H1 (cell line): Measurements from ENCODE around the gene CBARP. TPM values are rescaled to one million over a fixed set of nuclear protein-coding genes. Genes with fewer than 3 reads are reported as not detected.

Experiments used
- ASH2L ChIP-seq: fragments of 200-600, 300-600 bp; sonication (generic); IDR thresholded peaks from one replicate; pipeline ENCODE4 v1.7.1; 2017; ENCODE audit warnings: low read length
- BACH1 ChIP-seq: IDR thresholded peaks from 2 replicates; pipeline ENCODE4 v1.6.1; 2012; ENCODE audit warnings: low read length, improper control_type of control experiment
- BCL11A ChIP-seq, 2 experiments: IDR thresholded peaks; one replicate each; pipeline ENCODE4 v1.6.1; 2011; ENCODE audit warnings: low read depth in 2 of 2, low read length in 2 of 2, mild to moderate bottlenecking in 2 of 2
- CBX5 ChIP-seq: fragments of 300-800, 300-1000 bp; sonication (generic); IDR thresholded peaks from 2 replicates; pipeline ENCODE4 v1.7.1; 2016; ENCODE audit warnings: antibody characterized with exemption, low read length, low read depth
- CBX8 ChIP-seq: fragments of 300-800, 300-1000 bp; sonication (generic); IDR thresholded peaks from 2 replicates; pipeline ENCODE4 v1.7.1; 2016; ENCODE audit warnings: low read depth, low read length, borderline replicate concordance
- CTBP2 ChIP-seq: IDR thresholded peaks from 2 replicates; pipeline ENCODE4 v1.7.0; 2011; ENCODE audit warnings: borderline replicate concordance, mild to moderate bottlenecking, moderate library complexity, mixed read lengths, low read length; ENCODE audit not compliant: insufficient read depth, insufficient read length
- EGR1 ChIP-seq: IDR thresholded peaks from 2 replicates; pipeline ENCODE4 v1.6.1; 2011; ENCODE audit warnings: low read depth, low read length, borderline replicate concordance
- GTF2F1 ChIP-seq: IDR thresholded peaks from 2 replicates; pipeline ENCODE4 v1.6.1; 2012; ENCODE audit warnings: low read depth, low read length, improper control_type of control experiment, borderline replicate concordance
- JUN ChIP-seq: IDR thresholded peaks from 2 replicates; pipeline ENCODE4 v1.6.1; 2011; ENCODE audit warnings: low read depth, mild to moderate bottlenecking, improper control_type of control experiment, low read length
- JUND ChIP-seq: IDR thresholded peaks from 2 replicates; pipeline ENCODE4 v1.6.1; 2011; ENCODE audit warnings: mild to moderate bottlenecking, improper control_type of control experiment, low read length
- MAFK ChIP-seq: IDR thresholded peaks from 2 replicates; pipeline ENCODE4 v1.6.1; 2012; ENCODE audit warnings: low read depth, mild to moderate bottlenecking, improper control_type of control experiment, low read length
- NANOG ChIP-seq: IDR thresholded peaks from 2 replicates; pipeline ENCODE4 v1.6.1; 2011; ENCODE audit warnings: low read length, low read depth, mild to moderate bottlenecking, inconsistent platforms; ENCODE audit not compliant: insufficient read depth, poor library complexity, severe bottlenecking
- NRF1 ChIP-seq: IDR thresholded peaks from 2 replicates; pipeline ENCODE4 v1.6.1; 2011; ENCODE audit warnings: mild to moderate bottlenecking, low read depth, low read length, improper control_type of control experiment
- POLR2AphosphoS5 ChIP-seq: IDR thresholded peaks from 2 replicates; pipeline ENCODE4 v1.6.1; 2011; ENCODE audit warnings: low read depth, low read length
- RFX5 ChIP-seq: IDR thresholded peaks from 2 replicates; pipeline ENCODE4 v1.6.1; 2011; ENCODE audit warnings: low read depth, low read length, improper control_type of control experiment, borderline replicate concordance
- RNF2 ChIP-seq: fragments of 200-900, 300-1000 bp; sonication (generic); IDR thresholded peaks from 2 replicates; pipeline ENCODE4 v1.7.1; 2016; ENCODE audit warnings: borderline replicate concordance, low read depth, mild to moderate bottlenecking, antibody characterized with exemption, low read length; ENCODE audit not compliant: poor library complexity, severe bottlenecking; ENCODE audit errors: missing control alignments
- SAP30 ChIP-seq: fragments of 300-600 bp; sonication (generic); IDR thresholded peaks from 2 replicates; pipeline ENCODE4 v1.7.1; 2012; ENCODE audit warnings: low read length, moderate library complexity, mild to moderate bottlenecking, inconsistent platforms; ENCODE audit not compliant: insufficient read depth, insufficient replicate concordance
- SIRT6 ChIP-seq: IDR thresholded peaks from one replicate; pipeline ENCODE4 v1.7.1; 2012; ENCODE audit warnings: low read length, inconsistent platforms
- SIX5 ChIP-seq: IDR thresholded peaks from 2 replicates; pipeline ENCODE4 v1.6.1; 2011; ENCODE audit warnings: mild to moderate bottlenecking, low read depth, low read length
- SRF ChIP-seq: IDR thresholded peaks from 2 replicates; pipeline ENCODE4 v1.6.1; 2011; ENCODE audit warnings: mild to moderate bottlenecking, low read depth, low read length, moderate library complexity
- TEAD4 ChIP-seq: IDR thresholded peaks from 2 replicates; pipeline ENCODE4 v1.6.1; 2012; ENCODE audit warnings: low read depth, low read length, inconsistent platforms, mixed read lengths
- polyA plus RNA-seq, 7 experiments: library from polyadenylated mRNA; depleted of rRNA in 3 of 7; stranded (reverse) in 5 of 7; unstranded in 2 of 7; fragments of >200 nt in 5 of 7; fragments of 200-250 nt in 2 of 7; gene quantifications; 1 replicate in 5 of 7; 2 replicates in 1 of 7; 4 replicates in 1 of 7; pipeline versions ENCODE4 v1.2.1 to v1.2.3, GENCODE V29; 2011 to 2013; ENCODE audit warnings: missing spikeins in 2 of 7, mixed read lengths in 2 of 7
- total RNA-seq: library from RNA; stranded (reverse); fragmentation: NEBNext Ultra II Directional; extraction: Animal tissue kit (Norgen Biotek cat#: 25700); gene quantifications from 2 replicates; pipeline ENCODE4 v1.2.1, GENCODE V29; 2021
- TF ChIP-seq, protein P1 (sequence below): IDR thresholded peaks from 2 replicates; pipeline ENCODE4 v1.6.1; 2012; ENCODE audit warnings: inconsistent platforms
- TF ChIP-seq, protein P2 (sequence below): IDR thresholded peaks from 2 replicates; pipeline ENCODE4 v1.6.1; 2012; ENCODE audit warnings: inconsistent platforms

CBARP gene
- total and polyA plus RNA-seq, 2 of the 8 experiments (the other 6 are each of a cell fraction or from before 2014, with no cell fraction given), result 4.9 to 14.7 TPM

DNA sequence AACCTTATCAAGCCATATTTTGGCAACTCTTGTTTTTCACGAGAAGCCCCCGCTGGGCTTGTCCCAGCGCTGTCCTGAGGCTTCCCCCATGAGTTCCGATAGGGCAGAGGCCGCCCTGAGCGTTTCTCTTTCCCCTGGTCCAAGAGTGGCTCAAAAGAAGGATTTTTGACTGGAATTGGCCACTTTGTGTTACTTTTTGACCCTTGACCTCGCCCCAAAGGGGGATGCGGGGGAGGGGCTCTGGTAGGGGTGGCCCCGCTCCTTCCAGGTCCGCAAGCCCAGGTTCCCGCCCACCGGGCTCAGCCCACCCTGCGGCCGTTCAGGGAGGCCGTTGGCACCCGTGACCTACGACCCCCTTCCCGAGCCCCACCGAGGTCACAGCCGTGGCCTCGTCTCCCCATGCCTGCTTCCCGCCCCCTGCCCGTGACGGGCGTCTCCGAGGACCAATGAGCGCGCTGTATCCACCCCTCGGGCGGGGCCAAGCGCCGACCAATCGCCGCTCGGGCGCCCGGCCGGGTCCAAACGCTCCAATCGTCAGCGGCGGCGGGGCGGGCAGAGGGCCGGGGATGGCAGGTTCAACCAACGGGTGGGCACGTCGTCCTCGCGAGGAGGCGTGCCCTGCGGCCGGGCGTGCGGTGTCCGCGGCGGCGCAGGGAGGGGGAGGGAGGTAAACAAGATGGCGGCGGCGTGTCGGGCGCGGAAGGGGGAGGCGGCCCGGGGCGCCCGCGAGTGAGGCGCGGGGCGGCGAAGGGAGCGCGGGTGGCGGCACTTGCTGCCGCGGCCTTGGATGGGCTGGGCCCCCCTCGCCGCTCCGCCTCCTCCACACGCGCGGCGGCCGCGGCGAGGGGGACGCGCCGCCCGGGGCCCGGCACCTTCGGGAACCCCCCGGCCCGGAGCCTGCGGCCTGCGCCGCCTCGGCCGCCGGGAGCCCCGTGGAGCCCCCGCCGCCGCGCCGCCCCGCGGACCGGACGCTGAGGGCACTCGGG, 32.4 kb downstream of the CBARP start, which contains the start of gene STK11 (continued):
- no peak for TF ChIP-seq CBX5
- TF ChIP-seq NRF1, result no peak
- no peak for TF ChIP-seq BCL11A (IDR thresholded peaks at IDR 0.05; ENCODE audit: low read depth in 2 of 2, low read length in 2 of 2)
- TF ChIP-seq ASH2L, result no peak
- no peak for TF ChIP-seq NANOG
- TF ChIP-seq SAP30, result no peak
- TF ChIP-seq RFX5, result no peak
- TF ChIP-seq BACH1, result peak; percentile 76
- TF ChIP-seq CTBP2, result no peak
- TF ChIP-seq, protein P1, sequence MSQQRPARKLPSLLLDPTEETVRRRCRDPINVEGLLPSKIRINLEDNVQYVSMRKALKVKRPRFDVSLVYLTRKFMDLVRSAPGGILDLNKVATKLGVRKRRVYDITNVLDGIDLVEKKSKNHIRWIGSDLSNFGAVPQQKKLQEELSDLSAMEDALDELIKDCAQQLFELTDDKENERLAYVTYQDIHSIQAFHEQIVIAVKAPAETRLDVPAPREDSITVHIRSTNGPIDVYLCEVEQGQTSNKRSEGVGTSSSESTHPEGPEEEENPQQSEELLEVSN, result peak; percentile 60
- no peak for TF ChIP-seq TEAD4
- TF ChIP-seq JUN, result no peak
- no peak for TF ChIP-seq CBX8
- TF ChIP-seq RNF2, result no peak
- TF ChIP-seq, protein P2, sequence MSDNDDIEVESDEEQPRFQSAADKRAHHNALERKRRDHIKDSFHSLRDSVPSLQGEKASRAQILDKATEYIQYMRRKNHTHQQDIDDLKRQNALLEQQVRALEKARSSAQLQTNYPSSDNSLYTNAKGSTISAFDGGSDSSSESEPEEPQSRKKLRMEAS, result peak; percentile 62
- TF ChIP-seq GTF2F1, result no peak
- no peak for TF ChIP-seq SIX5
- peak; percentile 66; the same call in 1 of the 2 replicates for TF ChIP-seq POLR2AphosphoS5
- TF ChIP-seq SRF, result no peak
- TF ChIP-seq EGR1, result no peak
- TF ChIP-seq MAFK, result no peak
- no peak for TF ChIP-seq JUND
- no peak for TF ChIP-seq SIRT6
